K562 (cell line): ENCODE results near the gene NDUFV3. TPM values are rescaled to one million over a fixed set of nuclear protein-coding genes. Genes with fewer than 3 reads are reported as not detected.
A peak's percentile ranks its signal among the peaks of the same experiment; 100 is the strongest.

ENCODE experiments used
- ESRRA ChIP-seq: fragments of 450-650 bp; IDR thresholded peaks from 2 replicates; pipeline ENCODE4 v1.6.1; 2014; ENCODE audit warnings: low read depth, mild to moderate bottlenecking, moderate library complexity, borderline replicate concordance
- HNRNPL ChIP-seq: fragments of 200-400 bp; formaldehyde crosslinking; IDR thresholded peaks from 2 replicates; pipeline ENCODE4 v1.6.1; 2017; ENCODE audit warnings: low read depth, mild to moderate bottlenecking, low read length
- PHF20 ChIP-seq: fragments of 450-650 bp; IDR thresholded peaks from 2 replicates; pipeline ENCODE4 v1.6.1; 2018; ENCODE audit not compliant: partially characterized antibody
- TGIF2 ChIP-seq: sonication (generic); formaldehyde crosslinking; IDR thresholded peaks from 2 replicates; pipeline ENCODE4 v1.8.1; 2022; ENCODE audit warnings: mild to moderate bottlenecking, missing genetic modification reagents, moderate library complexity
- ZBTB1 ChIP-seq: sonication (generic); formaldehyde crosslinking; IDR thresholded peaks from 2 replicates; pipeline ENCODE4 v1.8.1; 2023; ENCODE audit warnings: missing genetic modification reagents, low read depth, mild to moderate bottlenecking, borderline replicate concordance
- ZNF124 ChIP-seq: sonication (generic); formaldehyde crosslinking; IDR thresholded peaks from 2 replicates; pipeline ENCODE4 v1.8.1; 2022; ENCODE audit warnings: missing genetic modification reagents
- ZNF780A ChIP-seq: fragments of 250-450 bp; sonication (Bioruptor Pico); IDR thresholded peaks from 2 replicates; pipeline ENCODE4 v1.5.0; 2021; ENCODE audit warnings: mild to moderate bottlenecking
- polyA plus RNA-seq, 8 experiments: library from polyadenylated mRNA; depleted of rRNA in 4 of 8; stranded (reverse) in 5 of 8; unstranded in 3 of 8; fragments of >200 nt; fragmentation: Nextera tagmentation in 2 of 8; fragmentation: Illumina TruSeq in 1 of 8; extraction: Ambion mirVana in 2 of 8; extraction: Trizol in 1 of 8; gene quantifications; 2 replicates each; pipeline versions ENCODE4 v1.2.1 to v1.2.3, GENCODE V29; 2011 to 2014; ENCODE audit warnings: inconsistent platforms in 1 of 8, missing spikeins in 1 of 8
- total RNA-seq, 7 experiments: library from RNA; depleted of rRNA in 6 of 7; stranded (reverse); fragments of >200 nt in 6 of 7; fragmentation: Illumina TruSeq in 2 of 7; extraction: Trizol in 2 of 7; gene quantifications; 2 replicates each; pipeline versions ENCODE4 v1.2.1 to v1.2.3, GENCODE V29; 2011 to 2021; ENCODE audit warnings: low replicate concordance in 1 of 7
- TF ChIP-seq, protein P1 (sequence below): fragments of 450-650 bp; IDR thresholded peaks from 2 replicates; pipeline ENCODE4 v1.6.1; 2016; ENCODE audit warnings: low read depth
- TF ChIP-seq, protein P2 (sequence below): fragments of 250-450 bp; sonication (Bioruptor Pico); IDR thresholded peaks from 2 replicates; pipeline ENCODE4 v1.5.0; 2021; ENCODE audit warnings: mild to moderate bottlenecking, borderline replicate concordance
- TF ChIP-seq, protein P3 (sequence below): fragments of 450-650 bp; formaldehyde crosslinking; IDR thresholded peaks from 2 replicates; pipeline ENCODE4 v1.4.0; 2020; ENCODE audit warnings: mild to moderate bottlenecking, moderate library complexity
- TF ChIP-seq, protein P4 (sequence below): sonication (generic); formaldehyde crosslinking; IDR thresholded peaks from 2 replicates; pipeline ENCODE4 v1.8.0; 2023; ENCODE audit warnings: mild to moderate bottlenecking, missing genetic modification reagents

NDUFV3 gene
- total and polyA plus RNA-seq, 9 of the 15 experiments (the other 6 are each of a cell fraction or from before 2014, with no cell fraction given), result 19.1 to 87.8 (median 74.3) TPM

DNA sequence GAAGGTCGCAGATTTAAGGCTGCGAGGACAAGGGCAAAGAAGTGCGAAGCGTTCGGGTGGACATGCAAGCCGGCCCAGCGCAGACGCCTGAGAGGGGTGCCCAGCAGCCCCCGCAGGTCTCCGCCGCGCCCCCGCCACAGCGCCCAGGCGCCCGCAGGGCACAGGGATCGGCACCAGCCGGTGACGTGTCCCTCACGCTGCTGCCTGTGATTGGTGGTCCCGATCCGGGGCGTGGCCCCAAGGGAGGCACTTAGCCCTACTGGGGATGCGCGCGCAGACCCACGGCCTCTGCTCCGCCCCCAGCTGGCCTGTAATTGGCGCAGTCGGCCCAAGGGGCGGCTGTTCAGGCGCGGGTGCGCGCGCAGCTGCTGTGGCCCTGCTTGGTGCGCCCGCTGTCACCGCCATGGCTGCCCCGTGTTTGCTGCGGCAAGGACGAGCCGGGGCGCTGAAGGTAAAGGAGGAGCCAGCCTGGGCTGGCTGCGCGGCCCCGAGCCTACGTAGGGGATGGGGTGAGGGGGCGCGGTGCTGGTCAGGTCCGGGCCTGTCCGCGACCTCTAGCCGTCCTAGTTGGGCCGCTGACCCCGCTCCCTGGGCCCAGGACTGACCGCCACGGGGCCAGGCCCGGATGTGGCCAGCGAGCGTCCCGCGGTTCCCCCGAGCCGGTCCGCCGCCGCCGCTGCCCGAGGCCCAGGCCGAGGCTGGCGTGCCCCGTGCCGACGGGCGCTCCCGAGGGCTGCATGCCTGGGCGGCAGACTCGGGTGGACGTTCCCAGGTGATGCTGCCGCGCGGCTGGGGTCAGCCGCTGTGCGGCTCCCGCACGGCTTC, at the start of gene NDUFV3 (continued):
- TF ChIP-seq, protein P1, sequence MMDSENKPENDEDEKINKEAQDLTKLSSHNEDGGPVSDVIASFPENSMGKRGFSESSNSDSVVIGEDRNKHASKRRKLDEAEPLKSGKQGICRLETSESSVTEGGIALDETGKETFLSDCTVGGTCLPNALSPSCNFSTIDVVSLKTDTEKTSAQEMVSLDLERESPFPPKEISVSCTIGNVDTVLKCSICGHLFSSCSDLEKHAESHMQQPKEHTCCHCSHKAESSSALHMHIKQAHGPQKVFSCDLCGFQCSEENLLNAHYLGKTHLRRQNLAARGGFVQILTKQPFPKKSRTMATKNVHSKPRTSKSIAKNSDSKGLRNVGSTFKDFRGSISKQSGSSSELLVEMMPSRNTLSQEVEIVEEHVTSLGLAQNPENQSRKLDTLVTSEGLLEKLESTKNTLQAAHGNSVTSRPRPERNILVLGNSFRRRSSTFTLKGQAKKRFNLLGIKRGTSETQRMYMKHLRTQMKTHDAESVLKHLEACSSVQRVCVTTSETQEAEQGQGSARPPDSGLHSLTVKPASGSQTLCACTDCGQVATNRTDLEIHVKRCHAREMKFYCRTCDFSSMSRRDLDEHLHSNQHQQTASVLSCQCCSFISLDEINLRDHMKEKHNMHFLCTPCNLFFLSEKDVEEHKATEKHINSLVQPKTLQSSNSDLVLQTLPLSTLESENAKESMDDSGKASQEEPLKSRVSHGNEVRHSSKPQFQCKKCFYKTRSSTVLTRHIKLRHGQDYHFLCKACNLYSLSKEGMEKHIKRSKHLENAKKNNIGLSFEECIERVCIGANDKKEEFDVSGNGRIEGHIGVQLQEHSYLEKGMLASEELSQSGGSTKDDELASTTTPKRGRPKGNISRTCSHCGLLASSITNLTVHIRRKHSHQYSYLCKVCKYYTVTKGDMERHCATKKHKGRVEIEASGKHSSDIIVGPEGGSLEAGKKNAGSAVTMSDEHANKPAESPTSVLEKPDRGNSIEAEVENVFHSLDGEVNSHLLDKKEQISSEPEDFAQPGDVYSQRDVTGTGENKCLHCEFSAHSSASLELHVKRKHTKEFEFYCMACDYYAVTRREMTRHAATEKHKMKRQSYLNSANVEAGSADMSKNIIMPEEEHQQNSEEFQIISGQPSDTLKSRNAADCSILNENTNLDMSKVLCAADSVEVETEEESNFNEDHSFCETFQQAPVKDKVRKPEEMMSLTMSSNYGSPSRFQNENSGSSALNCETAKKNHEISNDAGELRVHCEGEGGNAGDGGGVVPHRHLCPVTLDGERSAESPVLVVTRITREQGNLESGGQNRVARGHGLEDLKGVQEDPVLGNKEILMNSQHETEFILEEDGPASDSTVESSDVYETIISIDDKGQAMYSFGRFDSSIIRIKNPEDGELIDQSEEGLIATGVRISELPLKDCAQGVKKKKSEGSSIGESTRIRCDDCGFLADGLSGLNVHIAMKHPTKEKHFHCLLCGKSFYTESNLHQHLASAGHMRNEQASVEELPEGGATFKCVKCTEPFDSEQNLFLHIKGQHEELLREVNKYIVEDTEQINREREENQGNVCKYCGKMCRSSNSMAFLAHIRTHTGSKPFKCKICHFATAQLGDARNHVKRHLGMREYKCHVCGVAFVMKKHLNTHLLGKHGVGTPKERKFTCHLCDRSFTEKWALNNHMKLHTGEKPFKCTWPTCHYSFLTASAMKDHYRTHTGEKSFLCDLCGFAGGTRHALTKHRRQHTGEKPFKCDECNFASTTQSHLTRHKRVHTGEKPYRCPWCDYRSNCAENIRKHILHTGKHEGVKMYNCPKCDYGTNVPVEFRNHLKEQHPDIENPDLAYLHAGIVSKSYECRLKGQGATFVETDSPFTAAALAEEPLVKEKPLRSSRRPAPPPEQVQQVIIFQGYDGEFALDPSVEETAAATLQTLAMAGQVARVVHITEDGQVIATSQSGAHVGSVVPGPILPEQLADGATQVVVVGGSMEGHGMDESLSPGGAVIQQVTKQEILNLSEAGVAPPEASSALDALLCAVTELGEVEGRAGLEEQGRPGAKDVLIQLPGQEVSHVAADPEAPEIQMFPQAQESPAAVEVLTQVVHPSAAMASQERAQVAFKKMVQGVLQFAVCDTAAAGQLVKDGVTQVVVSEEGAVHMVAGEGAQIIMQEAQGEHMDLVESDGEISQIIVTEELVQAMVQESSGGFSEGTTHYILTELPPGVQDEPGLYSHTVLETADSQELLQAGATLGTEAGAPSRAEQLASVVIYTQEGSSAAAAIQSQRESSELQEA, result no peak
- TF ChIP-seq TGIF2 (peak; percentile 89), HNRNPL (peak; percentile 100), ZNF124 (CRISPR knock-in tag) (no peak), ZNF780A (CRISPR knock-in tag) (no peak), PHF20 (peak; percentile 64), ZBTB1 (CRISPR knock-in tag) (peak; percentile 89), ESRRA (peak; percentile 97)
- TF ChIP-seq, protein P2, sequence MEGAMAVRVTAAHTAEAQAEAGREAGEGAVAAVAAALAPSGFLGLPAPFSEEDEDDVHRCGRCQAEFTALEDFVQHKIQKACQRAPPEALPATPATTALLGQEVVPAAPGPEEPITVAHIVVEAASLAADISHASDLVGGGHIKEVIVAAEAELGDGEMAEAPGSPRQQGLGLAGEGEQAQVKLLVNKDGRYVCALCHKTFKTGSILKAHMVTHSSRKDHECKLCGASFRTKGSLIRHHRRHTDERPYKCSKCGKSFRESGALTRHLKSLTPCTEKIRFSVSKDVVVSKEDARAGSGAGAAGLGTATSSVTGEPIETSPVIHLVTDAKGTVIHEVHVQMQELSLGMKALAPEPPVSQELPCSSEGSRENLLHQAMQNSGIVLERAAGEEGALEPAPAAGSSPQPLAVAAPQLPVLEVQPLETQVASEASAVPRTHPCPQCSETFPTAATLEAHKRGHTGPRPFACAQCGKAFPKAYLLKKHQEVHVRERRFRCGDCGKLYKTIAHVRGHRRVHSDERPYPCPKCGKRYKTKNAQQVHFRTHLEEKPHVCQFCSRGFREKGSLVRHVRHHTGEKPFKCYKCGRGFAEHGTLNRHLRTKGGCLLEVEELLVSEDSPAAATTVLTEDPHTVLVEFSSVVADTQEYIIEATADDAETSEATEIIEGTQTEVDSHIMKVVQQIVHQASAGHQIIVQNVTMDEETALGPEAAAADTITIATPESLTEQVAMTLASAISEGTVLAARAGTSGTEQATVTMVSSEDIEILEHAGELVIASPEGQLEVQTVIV, result no peak
- TF ChIP-seq, protein P3, sequence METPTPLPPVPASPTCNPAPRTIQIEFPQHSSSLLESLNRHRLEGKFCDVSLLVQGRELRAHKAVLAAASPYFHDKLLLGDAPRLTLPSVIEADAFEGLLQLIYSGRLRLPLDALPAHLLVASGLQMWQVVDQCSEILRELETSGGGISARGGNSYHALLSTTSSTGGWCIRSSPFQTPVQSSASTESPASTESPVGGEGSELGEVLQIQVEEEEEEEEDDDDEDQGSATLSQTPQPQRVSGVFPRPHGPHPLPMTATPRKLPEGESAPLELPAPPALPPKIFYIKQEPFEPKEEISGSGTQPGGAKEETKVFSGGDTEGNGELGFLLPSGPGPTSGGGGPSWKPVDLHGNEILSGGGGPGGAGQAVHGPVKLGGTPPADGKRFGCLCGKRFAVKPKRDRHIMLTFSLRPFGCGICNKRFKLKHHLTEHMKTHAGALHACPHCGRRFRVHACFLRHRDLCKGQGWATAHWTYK (CRISPR knock-in tag), result peak; percentile 45; the same call in 1 of the 2 replicates
- TF ChIP-seq, protein P4, sequence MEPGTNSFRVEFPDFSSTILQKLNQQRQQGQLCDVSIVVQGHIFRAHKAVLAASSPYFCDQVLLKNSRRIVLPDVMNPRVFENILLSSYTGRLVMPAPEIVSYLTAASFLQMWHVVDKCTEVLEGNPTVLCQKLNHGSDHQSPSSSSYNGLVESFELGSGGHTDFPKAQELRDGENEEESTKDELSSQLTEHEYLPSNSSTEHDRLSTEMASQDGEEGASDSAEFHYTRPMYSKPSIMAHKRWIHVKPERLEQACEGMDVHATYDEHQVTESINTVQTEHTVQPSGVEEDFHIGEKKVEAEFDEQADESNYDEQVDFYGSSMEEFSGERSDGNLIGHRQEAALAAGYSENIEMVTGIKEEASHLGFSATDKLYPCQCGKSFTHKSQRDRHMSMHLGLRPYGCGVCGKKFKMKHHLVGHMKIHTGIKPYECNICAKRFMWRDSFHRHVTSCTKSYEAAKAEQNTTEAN (CRISPR knock-in tag), result peak; percentile 82; the same call in 1 of the 2 replicates
